HepG2 (cell line): Measurements from ENCODE around the gene RPL23. TPM values are rescaled to one million over a fixed set of nuclear protein-coding genes. Genes with fewer than 3 reads are reported as not detected.
A peak's percentile ranks its signal among the peaks of the same experiment; 100 is the strongest.

Experiments used
- ARID4A ChIP-seq: sonication (generic); formaldehyde crosslinking; IDR thresholded peaks from 2 replicates; pipeline ENCODE4 v1.5.0; 2020; ENCODE audit warnings: mild to moderate bottlenecking, missing genetic modification reagents, borderline replicate concordance
- ARNT2 ChIP-seq: sonication (generic); formaldehyde crosslinking; IDR thresholded peaks from 2 replicates; pipeline ENCODE4 v1.8.0; 2022; ENCODE audit warnings: mild to moderate bottlenecking, low read depth, missing genetic modification reagents, moderate library complexity
- CREBL2 ChIP-seq: sonication (generic); formaldehyde crosslinking; IDR thresholded peaks from 2 replicates; pipeline ENCODE4 v1.8.1; 2023; ENCODE audit warnings: missing genetic modification reagents, mild to moderate bottlenecking, borderline replicate concordance
- KDM5A ChIP-seq: fragments of 200-600 bp; sonication (generic); IDR thresholded peaks from 2 replicates; pipeline ENCODE4 v1.7.0; 2018; ENCODE audit warnings: antibody characterized with exemption, mild to moderate bottlenecking, low read length, borderline replicate concordance
- MIER3 ChIP-seq: IDR thresholded peaks from 2 replicates; pipeline ENCODE4 v1.6.1; 2016; ENCODE audit warnings: missing compliant biosample characterization, borderline replicate concordance
- PREB ChIP-seq: sonication (generic); formaldehyde crosslinking; IDR thresholded peaks from 2 replicates; pipeline ENCODE4 v1.4.0; 2020; ENCODE audit warnings: missing genetic modification reagents
- ZNF407 ChIP-seq: sonication (generic); formaldehyde crosslinking; IDR thresholded peaks from one replicate; pipeline ENCODE4 v1.5.1; 2020; ENCODE audit warnings: mild to moderate bottlenecking, missing genetic modification reagents; ENCODE audit errors: not compliant biosample characterization
- ZNF572 ChIP-seq: sonication (generic); formaldehyde crosslinking; IDR thresholded peaks from 2 replicates; pipeline ENCODE4 v1.5.1; 2020; ENCODE audit warnings: mild to moderate bottlenecking, missing genetic modification reagents
- ZNF710 ChIP-seq: sonication (generic); formaldehyde crosslinking; IDR thresholded peaks from 2 replicates; pipeline ENCODE4 v1.5.0; 2020; ENCODE audit warnings: mild to moderate bottlenecking, missing genetic modification reagents, borderline replicate concordance
- ZNF879 ChIP-seq: sonication (generic); formaldehyde crosslinking; IDR thresholded peaks from 2 replicates; pipeline ENCODE4 v1.8.1; 2023; ENCODE audit warnings: missing genetic modification reagents
- polyA plus RNA-seq, 8 experiments: library from polyadenylated mRNA; depleted of rRNA in 3 of 8; stranded (reverse) in 7 of 8; unstranded in 1 of 8; fragments of >200 nt; fragmentation: Illumina TruSeq in 4 of 8; extraction: Trizol in 4 of 8; gene quantifications; 2 replicates each; pipeline versions ENCODE4 v1.2.1 to v1.2.3, GENCODE V29; 2011 to 2016; ENCODE audit warnings: low read depth in 4 of 8, missing spikeins in 1 of 8, mixed read lengths in 1 of 8; ENCODE audit not compliant: insufficient read depth in 1 of 8
- total RNA-seq, 5 experiments: library from RNA; depleted of rRNA; stranded (reverse); fragments of >200 nt; fragmentation: Illumina TruSeq; extraction: Trizol; gene quantifications; 2 replicates each; pipeline ENCODE4 v1.2.3, GENCODE V29; 2016; ENCODE audit warnings: low read depth in 1 of 5

RPL23 gene
- total and polyA plus RNA-seq, 2 of the 13 experiments (the other 11 are each of a cell fraction or from before 2014, with no cell fraction given), result 2,790 to 4,860 TPM

GRCh38 chr17:38799501-38800236 lies 53.9 kb downstream of the RPL23 start, which contains the start of gene PIP4K2B (continued):
- TF ChIP-seq ZNF407 (CRISPR knock-in tag) (no peak), ARNT2 (CRISPR knock-in tag) (peak; percentile 92), ARID4A (CRISPR knock-in tag) (peak; percentile 84), ZNF572 (CRISPR knock-in tag) (no peak), ZNF710 (CRISPR knock-in tag) (peak; percentile 64; the same call in 1 of the 2 replicates), MIER3 (CRISPR knock-in tag) (peak; percentile 83; the same call in 1 of the 2 replicates), KDM5A (no peak; the same call in 1 of the 2 replicates), ZNF879 (CRISPR knock-in tag) (0 out of 2 replicates have a peak, but pooled peaks have one; percentile 4), PREB (no peak), CREBL2 (CRISPR knock-in tag) (no peak)
